GM10266 (cell line): ENCODE results near the gene PROKR2.

ENCODE experiments used
- DNase-seq: peaks from one replicate; pipeline ENCODE4 v3.0.0; 2012; ENCODE audit errors: extremely low spot score
- CTCF ChIP-seq: IDR thresholded peaks from 2 replicates; pipeline ENCODE4 v1.5.1; 2012; ENCODE audit warnings: mild to moderate bottlenecking, low read depth; ENCODE audit not compliant: control insufficient read depth, insufficient read depth; ENCODE audit errors: missing control alignments

The PROKR2 gene

GRCh38 chr20:5316188-5317158 lies at the start of gene PROKR2:
Gene PROKR2, minus strand, starts transcription at chr20:5316954. Its CDS starts 2,585 bp downstream, at chr20:5314369.
- TF ChIP-seq CTCF = no peak
- DNase-seq = no peak

DNA sequence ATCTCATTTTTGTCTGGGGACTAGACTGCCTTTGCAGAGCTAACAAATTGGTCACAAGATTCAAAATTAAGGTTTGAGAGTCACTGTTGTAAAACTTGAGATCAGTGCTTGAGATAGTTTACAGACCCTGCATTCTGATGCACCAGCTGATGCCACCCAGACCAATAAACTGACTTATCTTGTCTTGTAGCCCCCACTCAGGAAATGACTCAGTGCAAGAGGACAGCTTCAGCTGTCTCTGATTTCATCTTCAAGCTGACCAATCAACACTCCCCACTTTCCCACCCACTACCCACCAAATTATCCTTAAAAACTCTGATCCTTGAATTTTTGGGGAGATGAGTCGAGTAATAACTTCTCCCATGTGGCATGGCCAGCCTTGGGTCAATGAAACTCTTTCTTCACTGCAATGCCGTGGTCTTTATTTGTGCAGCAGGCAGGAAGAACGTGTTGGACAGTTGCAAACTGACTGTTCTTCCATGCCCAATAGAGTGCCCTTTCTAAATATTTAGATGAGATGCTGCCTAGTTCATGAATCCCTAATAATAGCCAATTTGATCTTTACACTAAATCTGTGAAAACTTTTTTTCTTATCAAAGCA lies 48.3 kb upstream of the PROKR2 start:
- DNase-seq = no peak
- TF ChIP-seq CTCF = no peak

GRCh38 chr20:5364136-5364821 lies 47.5 kb upstream of the PROKR2 start:
- TF ChIP-seq CTCF = no peak
- no peak for DNase-seq

DNA sequence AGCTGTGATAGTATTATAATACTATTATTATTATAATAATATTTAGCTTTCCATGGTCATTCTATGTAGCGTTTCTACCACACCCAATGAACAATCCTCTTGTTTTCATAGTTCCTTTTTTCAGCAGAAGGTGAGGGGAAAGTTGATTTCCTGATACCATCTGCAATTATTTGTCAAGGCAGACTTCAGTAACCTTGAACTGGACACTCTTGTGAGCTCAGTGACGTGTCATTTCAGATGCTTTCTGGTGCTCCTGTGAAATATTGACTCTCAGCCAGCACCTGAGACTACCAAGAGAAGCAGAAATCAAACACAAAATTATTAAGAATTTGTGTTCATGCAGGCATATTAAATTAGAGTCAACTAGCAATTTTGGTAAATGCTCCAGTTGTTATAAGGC lies 46.0 kb upstream of the PROKR2 start:
- no peak for TF ChIP-seq CTCF
- no peak for DNase-seq

DNA sequence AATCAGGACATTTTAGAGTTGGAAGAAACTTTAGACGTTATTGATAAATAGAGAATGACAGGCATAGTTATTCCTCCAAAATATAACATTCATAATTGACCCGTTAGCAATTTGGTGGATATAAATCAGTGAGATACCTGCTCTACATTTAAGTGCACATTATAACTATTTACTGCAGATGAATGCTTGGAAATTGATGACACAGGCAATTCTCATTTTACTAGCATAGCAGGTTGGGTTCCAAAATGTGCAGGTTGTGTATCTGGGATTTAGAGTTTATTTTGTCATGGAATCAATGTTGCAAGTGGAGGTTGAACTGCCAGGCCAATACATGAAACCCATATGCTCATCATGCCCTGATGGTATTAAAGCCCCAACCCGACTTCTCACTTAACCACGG lies 44.4 kb upstream of the PROKR2 start:
- TF ChIP-seq CTCF = no peak
- no peak for DNase-seq

GRCh38 chr20:5357946-5358345 lies 41.2 kb upstream of the PROKR2 start:
- DNase-seq = no peak
- no peak for TF ChIP-seq CTCF
